ENCODE measurements around the gene DAND5.

The DAND5 gene

DNA sequence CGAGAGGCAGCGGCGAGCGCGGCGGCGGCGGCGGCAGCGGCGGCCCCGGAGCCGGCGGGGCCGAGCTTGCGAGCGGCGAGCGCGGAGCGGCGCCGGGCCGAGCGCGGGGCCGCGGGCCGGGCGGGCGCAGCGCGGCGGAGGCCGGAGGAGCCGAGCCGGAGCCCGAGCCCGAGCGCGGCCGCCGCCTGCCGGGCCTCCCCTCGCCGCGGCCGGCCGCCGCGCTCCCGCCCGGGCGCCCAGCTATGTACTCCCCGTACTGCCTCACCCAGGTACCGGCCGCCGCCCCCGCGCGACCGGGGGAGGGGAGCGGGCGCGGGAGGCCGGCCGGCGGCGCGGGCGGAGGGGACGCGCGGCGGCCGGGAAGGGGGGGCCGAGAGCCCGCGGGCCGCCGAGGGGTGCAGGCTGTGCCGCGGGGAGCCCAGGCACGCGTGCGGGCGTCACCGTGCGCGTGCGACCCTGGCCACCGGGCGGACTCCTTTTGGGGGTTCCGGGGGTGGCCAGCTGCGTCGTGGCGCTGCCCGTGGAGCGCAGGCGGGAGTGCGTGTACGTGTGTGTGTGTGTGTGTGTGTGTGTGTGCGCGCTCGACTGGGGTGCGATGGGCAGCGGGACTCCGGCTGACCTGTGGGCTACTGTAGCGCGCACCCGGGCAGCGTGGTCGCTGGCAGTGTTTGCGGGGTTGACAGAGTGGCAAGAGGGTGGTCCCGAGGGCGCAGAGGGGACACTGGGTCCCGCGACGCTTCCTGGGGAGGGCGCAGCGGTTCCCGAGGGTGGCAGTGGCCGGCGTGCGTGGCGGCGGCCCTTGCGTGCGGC, 26.4 kb downstream of the DAND5 start:
- DNase-seq, result no peak

DNA sequence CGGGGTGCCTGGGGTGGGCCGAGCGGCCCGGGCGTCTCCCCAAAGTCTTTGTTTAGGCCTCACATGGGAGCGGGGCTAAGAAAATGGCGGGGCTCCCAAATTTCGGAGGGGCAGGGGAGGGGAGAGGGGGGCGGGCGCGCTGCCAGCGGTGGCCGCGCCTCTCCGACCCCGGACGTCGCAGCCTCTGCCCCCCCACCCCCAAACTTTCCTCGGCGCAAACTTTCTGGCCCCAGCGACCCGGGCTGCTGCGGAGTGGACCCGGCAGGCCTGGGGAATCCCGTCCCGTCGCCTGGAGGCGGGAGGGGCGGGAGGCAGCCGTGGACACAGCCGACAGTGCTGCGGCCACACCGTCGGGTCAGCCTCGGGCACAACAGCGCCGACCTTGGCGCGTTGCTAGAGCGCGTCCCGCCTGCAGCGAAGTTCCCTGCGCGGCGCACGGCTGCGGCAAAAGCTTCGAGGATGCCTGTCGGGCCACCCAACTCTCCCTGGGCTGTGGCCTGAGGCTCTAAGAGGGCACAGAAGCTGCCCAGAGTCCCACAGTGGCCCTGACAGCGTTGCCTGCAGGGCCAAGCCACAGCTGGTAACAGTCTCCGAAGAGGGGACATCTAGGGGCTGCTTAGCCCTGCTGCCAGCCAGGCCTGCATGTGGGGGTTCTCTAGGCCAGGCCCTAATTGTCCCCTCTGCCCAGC, 27.2 kb downstream of the DAND5 start:
- no peak for DNase-seq

DNA sequence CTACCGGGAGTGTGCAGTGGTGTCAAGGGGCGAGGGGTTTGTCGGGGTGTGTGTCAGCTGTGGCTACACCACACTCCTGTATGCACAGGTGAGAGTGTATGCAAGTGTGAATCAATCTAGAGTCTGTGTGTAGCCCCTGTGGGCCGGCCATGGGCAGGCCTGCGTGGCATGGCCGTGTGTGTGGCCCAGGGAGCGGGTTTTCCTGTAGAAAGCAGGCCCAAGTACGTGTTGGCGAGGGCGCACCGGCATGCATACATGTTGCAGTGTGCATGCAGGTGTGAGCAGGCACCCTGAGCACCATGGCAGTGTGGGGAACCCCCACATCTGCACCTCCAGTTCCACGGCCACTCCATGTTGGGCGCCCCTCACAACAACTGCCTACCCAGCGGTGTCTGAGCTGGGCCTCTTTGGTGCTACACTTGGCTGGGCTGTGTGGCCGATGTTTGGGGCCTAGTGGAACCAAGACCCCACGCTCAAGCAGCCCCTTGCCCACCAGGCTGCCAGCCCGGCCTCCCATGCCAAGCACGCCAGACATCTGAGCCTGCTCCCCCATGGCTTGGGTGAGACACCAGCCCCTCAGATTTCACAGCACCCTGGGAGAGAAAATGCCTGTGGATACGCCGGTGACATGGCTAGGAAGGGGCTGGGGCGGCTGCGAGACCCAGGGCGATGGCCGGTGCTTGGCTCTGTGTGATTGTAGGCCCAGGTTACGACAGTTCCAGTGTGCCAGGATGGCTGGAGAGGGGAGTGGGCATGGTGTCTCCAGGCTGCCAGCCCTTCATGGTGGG, 28.0 kb downstream of the DAND5 start:
- DNase-seq, result no peak

DNA sequence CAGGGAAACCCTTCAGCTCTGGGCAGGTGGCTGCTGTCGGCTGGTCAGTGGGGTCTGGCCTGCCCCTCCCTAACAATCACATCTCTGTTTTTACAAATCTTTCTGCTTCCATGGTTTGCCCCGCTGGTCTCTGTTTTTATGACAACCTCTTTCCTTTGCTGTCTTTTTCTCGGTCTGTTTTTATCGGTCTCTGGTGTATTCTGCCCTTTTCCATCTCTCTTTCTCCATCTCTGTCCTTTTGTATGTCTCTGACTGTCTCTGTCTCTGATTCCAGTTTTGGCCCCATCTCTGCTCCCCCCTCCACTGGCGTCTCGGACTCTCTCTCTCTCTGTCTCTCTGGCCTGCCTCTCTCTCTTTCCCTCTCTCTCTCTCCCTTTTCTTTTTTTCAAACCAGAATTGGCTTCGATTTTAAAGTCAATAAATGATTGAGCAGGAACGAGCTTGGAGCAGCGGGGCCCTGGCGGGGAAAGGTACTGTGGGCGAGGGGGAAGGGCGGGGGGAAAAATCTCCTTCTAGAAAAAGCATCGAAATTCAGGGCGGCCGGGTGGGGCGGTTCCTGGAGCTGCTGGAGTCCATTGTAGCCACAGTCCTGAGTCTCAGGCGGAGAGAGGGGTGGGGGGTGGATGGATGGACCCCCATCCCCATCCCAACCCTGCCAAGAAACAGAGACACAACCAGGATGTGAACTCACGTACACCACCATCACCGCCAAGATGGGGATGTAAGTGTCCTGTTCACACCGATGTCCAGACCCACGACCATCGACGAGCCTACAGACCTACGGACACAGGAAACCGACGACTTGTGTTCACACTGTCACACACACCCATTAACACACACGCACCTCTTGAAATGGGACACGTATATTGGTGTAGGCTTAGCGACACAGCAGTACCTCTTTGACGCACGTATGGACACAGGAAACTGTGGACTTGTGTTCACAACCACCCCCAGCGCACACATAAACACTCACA, 28.9 kb downstream of the DAND5 start:
- DNase-seq, result no peak

DNA sequence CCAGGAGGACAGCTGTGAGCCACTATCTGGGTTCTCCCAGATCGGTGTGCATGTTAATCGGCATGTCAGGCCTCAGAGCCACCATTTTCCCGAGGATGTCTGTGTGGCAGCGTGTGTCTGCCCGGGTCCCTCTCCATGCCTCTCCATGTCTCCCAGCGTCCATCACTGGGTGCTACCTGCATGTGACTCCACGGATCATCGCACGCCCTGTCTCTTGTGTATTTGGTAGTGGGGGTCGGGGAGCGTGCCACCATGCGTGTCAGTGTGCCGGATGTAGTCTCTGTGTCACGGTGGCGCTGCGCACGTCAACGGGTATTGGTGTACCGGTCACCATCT, 31.8 kb downstream of the DAND5 start:
- no peak for DNase-seq

DNA sequence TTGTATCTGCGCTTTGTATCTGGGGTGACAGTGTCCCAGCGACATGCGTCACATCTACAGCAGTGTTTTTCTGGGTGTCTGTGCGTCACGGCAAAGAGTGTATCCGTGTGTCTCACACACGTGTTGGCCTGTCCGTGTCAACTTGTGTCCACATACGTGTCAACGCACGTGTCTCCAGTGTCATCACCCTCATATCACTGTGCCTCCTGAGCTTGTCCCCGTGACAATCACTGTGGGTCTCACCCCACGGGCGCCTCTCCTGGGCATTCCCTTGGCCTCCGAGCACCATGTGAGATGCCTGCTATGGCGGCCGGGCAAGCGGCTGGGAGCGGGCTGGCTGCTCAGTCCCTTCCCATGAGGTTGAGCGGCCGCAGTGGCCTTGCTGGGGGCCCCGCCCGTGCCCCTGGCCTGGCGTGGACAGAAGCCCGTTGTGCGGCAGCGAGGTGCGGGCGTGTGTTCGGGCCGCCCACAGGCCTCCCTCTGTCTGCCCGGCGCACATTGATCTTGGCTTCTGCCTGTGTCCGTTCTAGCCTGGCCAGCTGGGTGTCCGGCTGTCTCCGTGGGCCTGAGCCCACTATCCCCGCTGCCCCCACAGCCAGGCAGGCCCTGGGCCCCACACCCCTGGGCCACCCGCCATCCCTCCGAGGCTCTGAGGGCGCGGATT, 32.3 kb downstream of the DAND5 start:
- no peak for DNase-seq

DNA sequence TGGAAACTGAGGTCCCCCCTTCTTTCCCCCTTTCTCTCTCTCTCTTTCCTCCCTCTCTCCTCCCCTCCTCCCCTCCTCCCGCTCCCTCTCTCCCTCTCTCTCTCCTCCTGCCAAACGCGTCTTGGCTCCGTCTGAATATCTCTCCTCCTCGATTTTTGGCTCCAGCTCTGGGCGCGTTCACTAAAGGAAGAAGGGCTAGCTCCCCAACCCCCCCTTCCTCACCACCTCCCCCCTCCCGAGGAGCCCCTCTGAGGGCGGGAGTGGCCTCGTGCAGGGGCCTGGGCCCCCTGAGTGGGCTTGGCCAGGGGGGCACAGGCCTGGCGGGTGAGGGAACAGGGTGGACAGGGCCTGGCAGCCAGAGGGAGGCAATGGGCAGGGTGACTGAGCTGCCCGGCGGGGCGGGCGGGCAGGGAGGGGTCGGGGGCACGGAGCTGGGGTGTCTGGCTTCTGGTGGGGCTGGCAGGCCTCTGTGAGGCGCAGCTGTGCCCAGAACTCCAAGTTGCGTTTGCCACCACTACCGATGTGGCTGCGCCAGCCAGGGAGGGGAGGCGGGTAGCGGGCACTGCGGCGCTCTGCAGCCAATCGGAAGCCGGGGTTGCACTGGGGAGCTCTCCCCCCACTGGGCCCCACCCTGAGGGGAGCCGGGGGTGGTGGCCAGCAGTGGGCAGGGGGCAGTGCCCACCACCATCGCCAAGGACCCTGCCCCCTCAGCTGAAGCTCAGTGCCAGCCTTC, 33.0 kb downstream of the DAND5 start:
- DNase-seq, result no peak

DNA sequence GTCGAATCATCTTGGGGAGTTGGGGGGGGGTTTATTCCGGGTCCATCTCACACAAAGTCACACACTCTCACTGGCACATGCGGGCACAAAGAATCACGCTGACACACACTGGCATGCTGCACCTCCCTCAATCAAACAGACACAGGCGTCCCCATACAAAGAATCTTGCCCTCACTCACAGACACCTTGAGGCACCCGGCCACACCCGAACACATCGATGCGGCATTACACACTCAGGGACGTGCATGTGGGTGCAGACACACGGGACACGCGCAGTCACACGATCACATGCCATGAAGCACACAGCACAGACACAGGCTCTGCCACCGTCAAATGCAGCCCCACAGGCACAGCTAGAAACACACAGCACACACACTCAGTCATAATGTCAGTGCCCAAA, 33.7 kb downstream of the DAND5 start:
- no peak for DNase-seq

DNA sequence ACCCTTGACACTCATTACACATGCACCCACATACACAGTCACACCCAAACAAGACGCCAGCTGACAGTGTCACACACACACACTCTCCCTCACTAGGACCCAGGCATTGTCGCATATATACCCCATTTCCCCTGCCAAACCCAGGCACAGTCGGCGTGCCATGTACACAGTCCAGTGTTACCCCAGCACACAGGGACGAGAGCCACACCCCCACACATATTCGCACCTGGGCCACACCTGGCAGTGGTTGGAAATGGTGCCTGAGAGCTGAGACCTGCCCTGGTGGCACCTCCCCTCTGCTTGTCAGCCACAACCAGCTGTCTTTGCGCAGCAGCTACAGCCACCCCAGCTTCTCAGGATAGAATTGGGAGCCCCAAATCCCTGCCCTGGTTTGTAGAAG, 34.9 kb downstream of the DAND5 start:
- DNase-seq, result no peak

DNA sequence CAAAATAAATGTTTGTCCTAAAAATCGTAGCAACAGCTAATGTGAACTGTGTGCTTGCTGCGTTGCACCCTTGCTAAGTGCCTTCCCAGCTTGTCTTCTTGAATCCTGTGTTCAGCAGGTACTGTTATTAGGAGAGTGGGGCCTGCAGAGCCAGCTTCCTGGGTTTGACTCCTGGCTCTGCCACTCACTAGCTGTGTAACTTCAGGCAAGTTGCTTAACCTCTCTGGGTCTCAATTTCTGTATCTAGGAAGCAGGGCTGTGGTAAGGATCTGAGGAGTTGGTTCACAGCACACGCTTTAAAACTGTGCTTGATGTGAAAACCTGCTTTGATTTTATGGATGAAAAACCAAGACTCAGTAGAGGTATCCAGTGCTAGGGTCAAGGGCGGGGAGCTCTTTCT, 35.9 kb downstream of the DAND5 start:
- no peak for DNase-seq

DNA sequence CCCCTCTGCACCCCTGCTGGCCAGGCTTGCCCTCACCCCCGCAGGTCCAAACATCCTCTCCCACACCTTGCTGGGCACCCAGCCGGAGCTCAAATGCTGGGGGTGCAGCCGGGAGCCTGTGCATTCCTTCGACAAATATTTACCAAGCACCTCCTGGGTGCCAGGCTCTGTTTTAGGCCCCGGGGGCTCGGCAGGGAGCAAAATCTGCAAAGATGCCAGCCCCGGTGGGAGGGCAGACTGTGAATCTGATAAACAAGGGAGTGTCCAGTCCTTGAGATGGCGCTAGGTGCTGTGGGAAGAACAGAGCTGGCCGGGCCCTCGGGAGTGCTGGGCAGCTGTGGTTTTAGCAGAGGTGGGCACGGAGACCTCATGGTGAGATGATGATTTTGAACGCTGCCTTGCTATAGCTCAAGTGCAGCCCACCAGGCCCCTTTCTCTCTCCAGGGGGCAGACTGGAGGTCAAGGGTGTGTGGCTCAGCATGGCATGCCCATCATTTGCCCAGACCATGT, 36.5 kb downstream of the DAND5 start:
- no peak for DNase-seq

DNA sequence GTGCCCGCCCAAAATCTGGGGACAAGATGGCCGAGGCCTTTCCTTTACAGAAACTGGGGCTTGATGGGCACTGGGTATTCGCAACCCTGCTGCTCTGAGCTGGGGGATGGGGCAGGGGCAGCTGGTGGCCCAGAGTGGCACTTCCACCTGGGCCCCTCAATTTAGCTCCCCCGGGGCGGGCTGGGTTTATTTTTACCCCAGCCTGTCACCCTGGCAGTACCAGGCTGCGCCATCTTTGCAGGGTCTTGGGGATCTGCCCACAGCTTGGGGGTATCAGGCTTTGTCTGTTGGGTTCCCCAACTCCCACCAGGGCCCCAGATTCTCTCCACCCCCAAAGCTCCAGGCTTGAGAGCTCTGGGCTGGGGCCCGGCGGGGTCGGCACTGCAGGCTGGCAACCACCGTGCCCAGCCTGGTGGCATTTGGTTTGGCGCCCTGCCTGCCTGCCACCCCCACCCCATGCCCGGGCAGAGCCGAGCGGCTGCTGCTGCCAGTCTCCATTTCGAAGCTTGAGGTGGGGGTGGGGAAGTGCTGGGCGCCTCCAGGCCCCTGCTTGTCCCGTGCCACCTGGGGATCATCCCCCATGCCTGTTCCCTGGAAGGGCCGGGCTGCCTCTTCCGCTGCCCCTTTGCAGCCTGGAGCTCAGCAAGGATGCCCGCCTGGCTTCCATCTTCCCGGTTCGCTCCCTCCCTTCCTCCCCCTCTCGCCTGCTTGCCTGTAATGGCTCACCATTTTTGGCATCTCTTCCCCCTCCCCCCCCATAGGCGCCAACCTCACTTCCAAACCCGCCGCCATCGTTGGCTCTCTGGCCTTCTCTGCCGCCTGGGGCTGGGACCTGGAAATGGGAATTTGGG, 37.3 kb downstream of the DAND5 start:
- DNase-seq, result no peak

DNA sequence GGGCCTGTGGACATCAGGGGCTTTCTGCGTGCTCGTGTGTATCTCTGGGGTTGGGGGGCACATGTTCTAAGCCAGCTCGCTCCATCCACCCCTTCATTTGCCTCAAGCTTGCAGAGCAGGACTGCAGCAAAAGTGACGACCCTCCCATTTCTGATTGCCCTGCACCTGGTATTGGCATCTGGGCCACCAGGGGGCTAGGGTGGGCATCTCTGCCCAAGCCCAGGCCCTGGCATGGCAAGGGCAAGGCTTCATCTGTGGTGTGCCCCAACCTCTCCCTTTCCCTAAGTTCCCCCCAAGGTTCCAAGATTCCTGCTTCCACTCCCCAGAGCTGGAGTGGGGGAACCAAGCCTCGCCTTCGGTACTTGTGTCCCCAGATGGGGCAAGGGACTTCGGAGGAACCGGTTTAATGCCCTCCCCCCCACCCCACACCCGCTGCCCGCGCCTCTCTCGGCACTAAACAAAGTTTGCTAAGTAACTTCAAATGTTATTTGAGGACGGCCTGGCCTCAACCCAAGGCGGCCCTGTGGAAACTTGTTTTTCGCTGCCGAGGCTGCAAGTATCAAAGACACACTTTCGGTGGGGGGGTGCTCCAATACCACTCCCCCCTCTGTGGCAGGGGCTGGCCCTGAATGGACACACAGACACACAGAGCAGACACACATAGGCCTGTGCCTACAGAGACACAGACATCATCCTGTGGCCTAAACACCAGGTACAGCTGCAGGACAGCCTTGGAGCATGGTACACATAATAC, 38.1 kb downstream of the DAND5 start:
- DNase-seq, result no peak

DNA sequence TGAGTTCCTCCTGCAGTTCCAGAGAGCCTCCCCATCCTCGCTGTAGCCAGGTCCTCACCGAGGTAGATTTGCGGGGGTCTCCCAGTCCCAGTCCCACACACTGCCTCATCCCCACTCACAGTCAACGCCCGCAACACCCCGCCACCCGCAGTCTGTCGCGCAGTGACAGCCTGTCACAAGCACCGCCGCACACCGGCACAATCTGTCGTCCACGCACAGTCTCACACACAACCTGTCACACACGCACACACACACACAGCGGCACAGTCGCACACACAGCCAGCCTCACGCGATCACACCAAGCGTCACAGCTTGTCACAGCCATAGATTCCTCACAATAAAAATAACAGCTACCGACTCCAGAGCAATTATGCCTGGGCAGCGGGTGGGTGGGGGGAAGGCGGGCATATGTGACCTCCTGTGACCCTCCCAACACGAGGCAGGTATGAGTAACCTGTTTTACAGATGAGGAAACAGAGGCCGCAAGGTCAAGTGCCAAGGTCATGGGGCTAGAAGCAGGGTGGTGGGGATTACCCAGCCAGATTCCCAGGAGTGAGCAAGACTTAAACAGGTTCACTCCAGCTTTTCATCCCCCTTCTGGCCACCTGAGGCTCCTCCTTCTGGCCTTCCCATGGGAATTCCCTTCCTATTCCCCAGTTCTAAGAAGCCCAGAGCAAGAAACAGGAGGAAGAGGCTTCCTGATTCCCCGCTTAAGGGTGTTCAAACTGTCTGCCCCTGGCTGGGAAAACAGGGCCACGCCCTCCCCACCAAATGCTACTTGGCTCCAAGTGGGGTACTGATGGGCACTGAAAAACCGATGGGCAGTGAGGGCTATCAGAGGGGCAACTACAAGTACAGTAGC, 39.8 kb downstream of the DAND5 start:
- DNase-seq, result no peak

DNA sequence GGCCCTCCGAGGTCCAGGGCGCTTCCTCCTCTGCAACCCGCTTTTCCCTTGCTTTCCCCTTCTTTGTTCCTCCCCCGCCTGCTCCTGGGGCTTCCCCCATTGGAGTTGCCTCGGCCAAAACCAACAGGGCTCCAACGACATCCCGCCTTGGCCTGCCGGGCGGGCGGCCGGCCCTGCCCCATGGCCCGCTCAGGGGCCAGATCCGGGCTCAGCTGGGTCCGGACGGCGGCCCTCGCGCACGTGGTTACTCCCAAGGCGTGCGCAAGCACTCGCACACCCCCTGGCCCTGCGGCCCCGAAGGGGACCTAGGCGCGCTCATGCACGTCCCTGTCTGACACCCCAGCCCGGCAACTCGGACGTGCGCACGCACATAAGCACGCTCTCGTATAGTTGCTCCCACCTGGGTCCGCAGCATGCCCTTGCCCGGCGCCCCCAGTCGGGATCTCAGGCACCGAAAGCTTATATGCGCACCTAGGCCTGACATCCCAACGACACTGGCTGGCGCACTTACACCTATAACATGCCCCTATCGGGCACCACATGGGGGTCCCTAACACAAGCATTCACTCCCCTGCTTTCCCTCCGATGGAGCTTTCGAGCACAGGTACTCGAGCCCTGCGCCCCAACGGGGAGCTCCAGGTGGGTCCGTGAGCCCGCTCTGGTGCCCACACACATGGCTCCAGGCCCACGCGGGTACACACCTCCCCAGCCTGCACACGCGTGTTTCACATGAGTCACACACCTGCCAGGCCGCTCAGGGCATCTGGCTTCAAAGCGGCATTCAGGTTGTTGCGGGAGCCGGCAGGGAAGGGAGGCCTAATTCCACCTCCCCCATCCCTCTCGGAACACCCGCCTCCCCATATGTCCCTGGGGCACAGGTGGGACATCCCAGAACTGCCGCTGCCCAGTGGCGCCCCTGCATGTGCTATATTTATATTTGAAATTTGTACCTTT, 40.9 kb downstream of the DAND5 start:
- DNase-seq, result no peak

DNA sequence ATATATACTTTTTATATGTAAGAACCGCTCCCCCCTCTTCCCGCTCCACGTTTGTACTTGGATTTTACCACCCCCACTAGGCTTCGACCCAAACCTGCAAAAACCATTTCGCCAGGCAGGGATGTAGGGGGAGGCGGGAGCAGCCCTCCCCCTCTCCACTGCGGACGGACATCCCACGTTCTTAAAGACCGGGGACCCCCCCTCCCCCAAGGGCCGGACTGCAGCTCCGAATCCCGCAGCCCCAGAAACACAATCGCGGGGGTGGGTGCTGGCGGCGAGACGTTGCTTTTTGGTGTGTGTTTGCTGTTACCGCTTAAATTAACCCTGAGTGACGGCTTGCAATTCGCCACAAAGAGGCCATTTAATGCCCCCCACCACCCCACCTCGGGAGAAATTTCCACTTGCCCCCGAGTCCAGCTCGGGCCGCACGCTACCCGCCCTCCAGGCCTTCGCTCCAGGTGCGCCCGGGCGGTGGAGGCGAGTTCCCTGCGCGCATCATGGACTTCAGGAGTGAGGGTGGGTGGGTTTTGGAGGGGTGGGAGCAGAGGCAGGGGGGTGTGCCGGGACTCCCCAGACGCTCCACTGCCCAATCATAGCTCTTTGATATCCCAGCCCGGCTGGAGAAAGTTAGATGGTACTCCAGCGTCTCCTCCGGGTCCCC, 41.7 kb downstream of the DAND5 start:
- no peak for DNase-seq

All from stimulated activated CD4-positive, alpha-beta T cell treated with anti-CD3 and anti-CD28 coated beads, Interleukin-2, amount 100 ng/mL, for 24 hours (primary cell).